GM12878 (cell line): ENCODE measurements around the gene PACS1. TPM values are rescaled to one million over a fixed set of nuclear protein-coding genes. Genes with fewer than 3 reads are reported as not detected.

ENCODE experiments used
- ATAC-seq: fragments of 200-7000 bp; cut with Tn5 transposase; 3 replicates; pipeline ENCODE4 v1.9.1; 2020; ENCODE audit warnings: mild to moderate bottlenecking, moderate library complexity
- BruUV-seq: library from RNA; stranded (reverse); fragments of 400-500 nt; replicated peaks from 2 replicates; lab custom pipeline; 2021; lab: Mats Ljungman, UMichigan
- CTCF ChIA-PET: fragments of 300-600 bp; sonication (Branson Sonifier 250); formaldehyde crosslinking; extraction: SDS; loops from one replicate; lab custom pipeline; 2021; ENCODE audit warnings: inconsistent platforms; lab: Yijun Ruan, JAX
- POLR2A ChIA-PET: fragments of 350-600 bp; formaldehyde crosslinking; extraction: SDS; loops from one replicate; lab custom pipeline; 2021; ENCODE audit warnings: inconsistent platforms; lab: Charles Lee
- RAD21 ChIA-PET: fragments of 300-600 bp; sonication (Branson Sonifier 250); formaldehyde crosslinking; loops from one replicate; lab custom pipeline; 2023; ENCODE audit warnings: antibody characterized with exemption; ENCODE audit not compliant: unreplicated experiment; lab: Charles Lee
- SMC1A ChIA-PET: fragments of 300-600 bp; sonication (Branson Sonifier 250); formaldehyde crosslinking; loops from one replicate; lab custom pipeline; 2023; ENCODE audit not compliant: unreplicated experiment, uncharacterized antibody; lab: Charles Lee
- DNase-seq: peaks from one replicate; pipeline ENCODE4 v3.0.0-alpha.2; 2011; ENCODE audit warnings: low read depth, low spot score
- FAIRE-seq: peaks from 3 replicates; lab custom pipeline; 2011; peaks lifted over from hg19 to GRCh38; lab: Jason Lieb, UNC
- H2AFZ ChIP-seq: 2 replicates; pipeline ENCODE4 v1.6.0; 2011; ENCODE audit warnings: low read depth, low read length, control low read depth; ENCODE audit not compliant: control insufficient read depth
- H3K27ac ChIP-seq: 2 replicates; pipeline ENCODE4 v1.5.1; 2011; ENCODE audit warnings: control low read depth; ENCODE audit not compliant: control insufficient read depth, insufficient read depth
- H3K27me3 ChIP-seq, 2 experiments: replicated peaks in 1 of 2; 2 replicates each; pipeline versions ENCODE4 v1.6.0 to v1.6.1; 2011; ENCODE audit warnings: low read length in 1 of 2; ENCODE audit not compliant: control insufficient read depth in 2 of 2, insufficient read depth in 2 of 2
- H3K36me3 ChIP-seq, 2 experiments: 2 replicates each; pipeline ENCODE4 v1.5.1; 2011; ENCODE audit warnings: low read length in 1 of 2; ENCODE audit not compliant: control insufficient read depth in 2 of 2, insufficient read depth in 2 of 2
- H3K4me1 ChIP-seq: 2 replicates; pipeline ENCODE4 v1.6.1; 2011; ENCODE audit warnings: mild to moderate bottlenecking, low read length, moderate library complexity, mixed read lengths; ENCODE audit not compliant: control insufficient read depth, insufficient read depth
- H3K4me2 ChIP-seq: 2 replicates; pipeline ENCODE4 v1.6.0; 2011; ENCODE audit warnings: control low read depth; ENCODE audit not compliant: control insufficient read depth, insufficient read depth
- H3K4me3 ChIP-seq: fragments of 200-600 bp; sonication (generic); 2 replicates; pipeline ENCODE4 v1.5.1; 2016
- H3K79me2 ChIP-seq: 2 replicates; pipeline ENCODE4 v1.6.0; 2011; ENCODE audit warnings: low read length; ENCODE audit not compliant: control insufficient read depth, insufficient read depth
- H3K9ac ChIP-seq: 2 replicates; pipeline ENCODE4 v1.8.0; 2011; ENCODE audit warnings: low read length, control low read depth, mixed read lengths; ENCODE audit not compliant: control insufficient read depth, insufficient read depth
- H3K9me3 ChIP-seq: replicated peaks from 3 replicates; pipeline ENCODE4 v1.5.1; 2011; ENCODE audit warnings: mild to moderate bottlenecking, low read length; ENCODE audit not compliant: control insufficient read depth, insufficient read depth
- H4K20me1 ChIP-seq: 2 replicates; pipeline ENCODE4 v1.6.0; 2011; ENCODE audit not compliant: control insufficient read depth, insufficient read depth
- BMI1 ChIP-seq: fragments of 450-650 bp; IDR thresholded peaks from 2 replicates; pipeline ENCODE4 v1.6.1; 2016; ENCODE audit warnings: mild to moderate bottlenecking, moderate library complexity, borderline replicate concordance
- POLR2A ChIP-seq: IDR thresholded peaks from 2 replicates; pipeline ENCODE4 v1.6.1; 2011; ENCODE audit warnings: low read depth, mild to moderate bottlenecking, low read length
- WGBS: methylation state at CpG from one replicate; pipeline ENCODE4 v1.1.6; 2016; ENCODE audit warnings: low lambda C conversion rate; ENCODE audit not compliant: insufficient replicate concordance, insufficient coverage; ENCODE audit errors: missing lambda C conversion rate; 5-methylcytosine and 5-hydroxymethylcytosine counted together
- in situ Hi-C: fragments of 300-500 bp; cut with MboI; formaldehyde crosslinking; loops from 9 replicates; pipeline ENCODE4 v1.14.3; 2018; ENCODE audit warnings: mixed read lengths
- intact Hi-C: fragments of 100-400 bp; cut with micrococcal nuclease; formaldehyde crosslinking; loops from one replicate; pipeline ENCODE4 v1.14.2; 2022; ENCODE audit not compliant: unreplicated experiment
- polyA plus RNA-seq, 11 experiments: library from polyadenylated mRNA; depleted of rRNA in 4 of 11; unstranded in 6 of 11; stranded (reverse) in 5 of 11; fragments of >200 nt; fragmentation: Nextera tagmentation in 4 of 11; fragmentation: Illumina TruSeq in 1 of 11; extraction: Ambion mirVana in 4 of 11; extraction: Trizol in 1 of 11; gene quantifications; 1 replicate in 1 of 11; 2 replicates in 10 of 11; pipeline versions ENCODE4 v1.2.1 to v1.2.3, GENCODE V29; 2011 to 2016; ENCODE audit warnings: inconsistent platforms in 2 of 11, missing spikeins in 2 of 11, low read depth in 1 of 11
- total RNA-seq, 4 experiments: library from RNA; depleted of rRNA in 3 of 4; stranded (reverse); fragments of >200 nt in 3 of 4; fragmentation: Illumina TruSeq in 1 of 4; extraction: Trizol in 1 of 4; gene quantifications; 2 replicates each; pipeline versions ENCODE4 v1.2.1 to v1.2.3, GENCODE V29; 2013 to 2021
- TF ChIP-seq, protein P1 (sequence below): fragments of 450-650 bp; IDR thresholded peaks from 2 replicates; pipeline ENCODE4 v1.6.1; 2016; ENCODE audit warnings: mild to moderate bottlenecking
- TF ChIP-seq, protein P2 (sequence below), 3 experiments: IDR thresholded peaks in 2 of 3; conservative IDR thresholded peaks in 1 of 3; 2 replicates each; pipeline ENCODE4 v1.5.1; 2011; ENCODE audit warnings: low read depth in 3 of 3, low read length in 3 of 3, mild to moderate bottlenecking in 3 of 3, control low read depth in 2 of 3, moderate library complexity in 2 of 3, inconsistent platforms in 1 of 3, mixed read lengths in 1 of 3; ENCODE audit not compliant: control insufficient read depth in 2 of 3, insufficient read depth in 1 of 3; ENCODE audit errors: extremely low read depth in 1 of 3
- TF ChIP-seq, protein P3 (sequence below): fragments of 450-650 bp; formaldehyde crosslinking; IDR thresholded peaks from 2 replicates; pipeline ENCODE4 v1.4.0; 2022; ENCODE audit warnings: mild to moderate bottlenecking, moderate library complexity

The PACS1 gene
- total and polyA plus RNA-seq, 10 of the 15 experiments (the other 5 are each of a cell fraction or from before 2014, with no cell fraction given), result 1.1 to 74.3 (median 17.9) TPM

DNA sequence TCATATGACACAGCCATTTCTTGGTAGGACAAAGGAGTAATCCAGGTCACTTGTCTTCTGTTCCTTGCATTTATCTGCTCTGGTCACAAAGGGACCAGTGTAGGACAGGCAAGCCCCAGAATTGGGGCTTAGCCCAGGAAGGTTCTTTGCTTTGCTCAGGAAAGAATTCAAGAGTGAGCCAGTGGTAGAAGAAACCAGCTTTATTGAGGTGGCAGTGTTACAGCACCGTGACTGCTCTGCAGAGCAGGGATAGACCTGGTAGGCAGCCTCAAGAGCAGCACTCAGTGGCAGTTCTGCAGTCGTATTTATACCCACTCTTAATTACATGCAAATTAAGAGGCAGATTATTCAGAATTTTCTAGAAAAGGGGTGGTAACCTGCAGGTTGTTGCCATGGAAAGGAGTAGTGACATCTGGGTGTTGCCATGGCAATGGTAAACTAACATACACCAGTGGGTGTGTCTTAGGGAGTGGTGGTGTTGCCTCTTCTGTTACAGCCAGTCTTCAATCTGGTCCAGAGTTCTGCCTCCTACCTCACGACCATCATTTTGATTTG lies 113.5 kb downstream of the PACS1 start:
- TF ChIP-seq POLR2A, result no peak
- TF ChIP-seq, protein P1, sequence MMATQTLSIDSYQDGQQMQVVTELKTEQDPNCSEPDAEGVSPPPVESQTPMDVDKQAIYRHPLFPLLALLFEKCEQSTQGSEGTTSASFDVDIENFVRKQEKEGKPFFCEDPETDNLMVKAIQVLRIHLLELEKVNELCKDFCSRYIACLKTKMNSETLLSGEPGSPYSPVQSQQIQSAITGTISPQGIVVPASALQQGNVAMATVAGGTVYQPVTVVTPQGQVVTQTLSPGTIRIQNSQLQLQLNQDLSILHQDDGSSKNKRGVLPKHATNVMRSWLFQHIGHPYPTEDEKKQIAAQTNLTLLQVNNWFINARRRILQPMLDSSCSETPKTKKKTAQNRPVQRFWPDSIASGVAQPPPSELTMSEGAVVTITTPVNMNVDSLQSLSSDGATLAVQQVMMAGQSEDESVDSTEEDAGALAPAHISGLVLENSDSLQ, result 0 out of 2 replicates have a peak, but pooled peaks have one; percentile 29
- TF ChIP-seq, protein P2, sequence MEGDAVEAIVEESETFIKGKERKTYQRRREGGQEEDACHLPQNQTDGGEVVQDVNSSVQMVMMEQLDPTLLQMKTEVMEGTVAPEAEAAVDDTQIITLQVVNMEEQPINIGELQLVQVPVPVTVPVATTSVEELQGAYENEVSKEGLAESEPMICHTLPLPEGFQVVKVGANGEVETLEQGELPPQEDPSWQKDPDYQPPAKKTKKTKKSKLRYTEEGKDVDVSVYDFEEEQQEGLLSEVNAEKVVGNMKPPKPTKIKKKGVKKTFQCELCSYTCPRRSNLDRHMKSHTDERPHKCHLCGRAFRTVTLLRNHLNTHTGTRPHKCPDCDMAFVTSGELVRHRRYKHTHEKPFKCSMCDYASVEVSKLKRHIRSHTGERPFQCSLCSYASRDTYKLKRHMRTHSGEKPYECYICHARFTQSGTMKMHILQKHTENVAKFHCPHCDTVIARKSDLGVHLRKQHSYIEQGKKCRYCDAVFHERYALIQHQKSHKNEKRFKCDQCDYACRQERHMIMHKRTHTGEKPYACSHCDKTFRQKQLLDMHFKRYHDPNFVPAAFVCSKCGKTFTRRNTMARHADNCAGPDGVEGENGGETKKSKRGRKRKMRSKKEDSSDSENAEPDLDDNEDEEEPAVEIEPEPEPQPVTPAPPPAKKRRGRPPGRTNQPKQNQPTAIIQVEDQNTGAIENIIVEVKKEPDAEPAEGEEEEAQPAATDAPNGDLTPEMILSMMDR (IDR thresholded peaks at IDR 0.05 in 2 of 3, conservative IDR thresholded peaks at IDR 0.05 in 1 of 3; ENCODE audit: control insufficient read depth in 2 of 3, extremely low read depth in 1 of 3, insufficient read depth in 1 of 3, low read depth in 3 of 3, low read length in 3 of 3), result no peak
- TF ChIP-seq BMI1, result peak; percentile 66; the same call in 1 of the 2 replicates
- TF ChIP-seq, protein P3, sequence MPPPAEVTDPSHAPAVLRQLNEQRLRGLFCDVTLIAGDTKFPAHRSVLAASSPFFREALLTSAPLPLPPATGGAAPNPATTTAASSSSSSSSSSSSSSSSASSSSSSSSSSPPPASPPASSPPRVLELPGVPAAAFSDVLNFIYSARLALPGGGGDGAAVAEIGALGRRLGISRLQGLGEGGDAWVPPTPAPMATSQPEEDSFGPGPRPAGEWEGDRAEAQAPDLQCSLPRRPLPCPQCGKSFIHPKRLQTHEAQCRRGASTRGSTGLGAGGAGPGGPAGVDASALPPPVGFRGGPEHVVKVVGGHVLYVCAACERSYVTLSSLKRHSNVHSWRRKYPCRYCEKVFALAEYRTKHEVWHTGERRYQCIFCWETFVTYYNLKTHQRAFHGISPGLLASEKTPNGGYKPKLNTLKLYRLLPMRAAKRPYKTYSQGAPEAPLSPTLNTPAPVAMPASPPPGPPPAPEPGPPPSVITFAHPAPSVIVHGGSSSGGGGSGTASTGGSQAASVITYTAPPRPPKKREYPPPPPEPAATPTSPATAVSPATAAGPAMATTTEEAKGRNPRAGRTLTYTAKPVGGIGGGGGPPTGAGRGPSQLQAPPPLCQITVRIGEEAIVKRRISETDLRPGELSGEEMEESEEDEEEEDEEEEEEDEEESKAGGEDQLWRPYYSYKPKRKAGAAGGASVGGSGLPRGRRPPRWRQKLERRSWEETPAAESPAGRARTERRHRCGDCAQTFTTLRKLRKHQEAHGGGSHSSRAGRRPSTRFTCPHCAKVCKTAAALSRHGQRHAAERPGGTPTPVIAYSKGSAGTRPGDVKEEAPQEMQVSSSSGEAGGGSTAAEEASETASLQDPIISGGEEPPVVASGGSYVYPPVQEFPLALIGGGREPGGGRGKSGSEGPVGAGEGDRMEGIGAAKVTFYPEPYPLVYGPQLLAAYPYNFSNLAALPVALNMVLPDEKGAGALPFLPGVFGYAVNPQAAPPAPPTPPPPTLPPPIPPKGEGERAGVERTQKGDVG (CRISPR knock-in tag), result no peak
- Histone ChIP-seq H3K27me3 (no peaks in the 10 kb centered on the region), H3K9ac (no peak overlapping the region), H3K36me3 (no peaks in the 10 kb centered on the region; a peak in 1 of 4 replicates), H3K79me2 (peaks cover 6% of the 10 kb centered on the region), H3K4me2 (no peak overlapping the region), H3K4me1 (peaks cover 7% of the 10 kb centered on the region), H3K9me3 (no peaks in the 10 kb centered on the region), H2AFZ (no peak overlapping the region), H3K27ac (no peak overlapping the region), H4K20me1 (no peaks in the 10 kb centered on the region), H3K4me3 (no peak overlapping the region)
- 45% methylated on average over 3 of the region's 3 CpGs for WGBS
- ChIA-PET RAD21 (interaction anchor here (0.7 kb wide), 1 partner anchor 38 kb away, joined by 3 read pairs; no protein-coding TSS in a partner anchor), CTCF (no interaction called here), SMC1A (no interaction called here), POLR2A (interaction anchor here (0.7 kb wide), 1 partner anchor 13 kb away, joined by 8 read pairs; no protein-coding TSS in a partner anchor)
- peak; percentile 64 for ATAC-seq
- FAIRE-seq, result no peak
- in situ Hi-C loops, result no loop called here
- DNase-seq, result no peak
- BruUV-seq, result no TSS peak
- intact Hi-C loops, result no loop called here
